Caco-2 (cell line): ENCODE measurements around the gene SCFD2. TPM values are rescaled to one million over a fixed set of nuclear protein-coding genes. Genes with fewer than 3 reads are reported as not detected.

Experiments used
- BruUV-seq: library from RNA; stranded (reverse); fragments of 400-500 nt; replicated peaks from 2 replicates; lab custom pipeline; 2021; lab: Mats Ljungman, UMichigan
- CTCF ChIA-PET: fragments of 300-600 bp; sonication (Branson Sonifier 250); formaldehyde crosslinking; loops from one replicate; lab custom pipeline; 2022; ENCODE audit warnings: antibody characterized with exemption; lab: Charles Lee
- POLR2A ChIA-PET: fragments of 300-600 bp; sonication (Branson Sonifier 250); formaldehyde crosslinking; loops from one replicate; lab custom pipeline; 2022; ENCODE audit warnings: antibody characterized with exemption; lab: Charles Lee
- DNase-seq, 2 experiments: peaks; one replicate each; pipeline versions ENCODE4 v3.0.0 to v3.0.0-alpha.2; 2020 to 2022
- H3K27me3 ChIP-seq: replicated peaks from 2 replicates; pipeline ENCODE4 v1.6.0; 2011; ENCODE audit warnings: low read length; ENCODE audit not compliant: control insufficient read depth, insufficient read depth
- H3K36me3 ChIP-seq: 2 replicates; pipeline ENCODE4 v1.5.1; 2011; ENCODE audit warnings: low read length; ENCODE audit not compliant: control insufficient read depth, insufficient read depth
- H3K4me1 ChIP-seq: fragments of 250-450 bp; sonication (Bioruptor Pico); 2 replicates; pipeline ENCODE4 v1.5.1; 2020; ENCODE audit warnings: mild to moderate bottlenecking
- H3K4me3 ChIP-seq: 2 replicates; pipeline ENCODE4 v1.5.1; 2011; ENCODE audit warnings: low read depth, mild to moderate bottlenecking, control low read depth, low read length
- H3K9me3 ChIP-seq: fragments of 250-450 bp; sonication (Bioruptor Pico); 2 replicates; pipeline ENCODE4 v1.5.1; 2020; ENCODE audit warnings: mild to moderate bottlenecking, moderate library complexity
- H3K27ac Mint-ChIP-seq: one replicate; pipeline ENCODE4 v1.8.0; 2022; ENCODE audit warnings: mixed read lengths; ENCODE audit not compliant: unreplicated experiment
- H3K27me3 Mint-ChIP-seq: one replicate; pipeline ENCODE4 v1.8.0; 2022; ENCODE audit warnings: mixed read lengths; ENCODE audit not compliant: insufficient read depth, unreplicated experiment
- H3K36me3 Mint-ChIP-seq: one replicate; pipeline ENCODE4 v1.8.0; 2022; ENCODE audit warnings: mild to moderate bottlenecking, mixed read lengths; ENCODE audit not compliant: insufficient read depth, unreplicated experiment
- H3K4me1 Mint-ChIP-seq: one replicate; pipeline ENCODE4 v1.8.0; 2022; ENCODE audit warnings: low read depth, mixed read lengths; ENCODE audit not compliant: unreplicated experiment
- H3K4me3 Mint-ChIP-seq: one replicate; pipeline ENCODE4 v1.8.0; 2022; ENCODE audit warnings: mild to moderate bottlenecking, moderate library complexity, mixed read lengths; ENCODE audit not compliant: unreplicated experiment
- H3K9me3 Mint-ChIP-seq: one replicate; pipeline ENCODE4 v1.8.0; 2022; ENCODE audit warnings: mixed read lengths; ENCODE audit not compliant: unreplicated experiment
- CTCF ChIP-seq, 2 experiments: fragments of 200-600 bp in 1 of 2; IDR thresholded peaks; 1 replicate in 1 of 2; 2 replicates in 1 of 2; pipeline versions ENCODE4 v1.5.1 to v1.8.0; 2011 to 2022; ENCODE audit warnings: antibody characterized with exemption in 1 of 2, control low read depth in 1 of 2, inconsistent platforms in 1 of 2, low read depth in 1 of 2, low read length in 1 of 2, mild to moderate bottlenecking in 1 of 2, moderate library complexity in 1 of 2; ENCODE audit not compliant: insufficient read depth in 1 of 2, severe bottlenecking in 1 of 2, unreplicated experiment in 1 of 2
- intact Hi-C: fragments of 100-400 bp; cut with micrococcal nuclease; formaldehyde crosslinking; loops from one replicate; pipeline ENCODE4 v1.10.0; 2022; ENCODE audit not compliant: unreplicated experiment
- total RNA-seq: library from RNA; stranded (reverse); gene quantifications from 2 replicates; pipeline ENCODE4 v1.2.3, GENCODE V29; 2022

The SCFD2 gene
- total RNA-seq, 1 experiment from 2014 or later = 12.2 TPM

- H3K27me3 Mint-ChIP-seq = no peaks in the 10 kb centered on the region
- DNase-seq = no peak
- H3K9me3 Mint-ChIP-seq = peaks cover 5% of the 10 kb centered on the region
- H3K4me1 ChIP-seq = peaks cover 41% of the 10 kb centered on the region
- no peaks in the 10 kb centered on the region for H3K36me3 ChIP-seq
- ChIA-PET CTCF (no interaction called here), POLR2A (interaction anchor here (0.8 kb wide), 1 partner anchor 10 kb away, joined by 3 read pairs; no protein-coding TSS in a partner anchor)
- H3K4me3 ChIP-seq = no peak overlapping the region
- H3K27me3 ChIP-seq = no peaks in the 10 kb centered on the region
- TF ChIP-seq CTCF (IDR thresholded peaks at IDR 0.05; ENCODE audit: insufficient read depth in 1 of 2, low read depth in 1 of 2, low read length in 1 of 2, severe bottlenecking in 1 of 2, unreplicated experiment in 1 of 2) = no peak
- no peak overlapping the region for H3K4me3 Mint-ChIP-seq
- BruUV-seq = no TSS peak
- H3K9me3 ChIP-seq = peaks cover 6% of the 10 kb centered on the region; the same call in 1 of the 2 replicates
- no peaks in the 10 kb centered on the region for H3K36me3 Mint-ChIP-seq
- intact Hi-C loops = no loop called here
- H3K4me1 Mint-ChIP-seq = peaks cover 25% of the 10 kb centered on the region
- H3K27ac Mint-ChIP-seq = no peak overlapping the region
These were observed 513.1 kb downstream of the SCFD2 start for GRCh38 chr4:52852711-52853110.

DNA sequence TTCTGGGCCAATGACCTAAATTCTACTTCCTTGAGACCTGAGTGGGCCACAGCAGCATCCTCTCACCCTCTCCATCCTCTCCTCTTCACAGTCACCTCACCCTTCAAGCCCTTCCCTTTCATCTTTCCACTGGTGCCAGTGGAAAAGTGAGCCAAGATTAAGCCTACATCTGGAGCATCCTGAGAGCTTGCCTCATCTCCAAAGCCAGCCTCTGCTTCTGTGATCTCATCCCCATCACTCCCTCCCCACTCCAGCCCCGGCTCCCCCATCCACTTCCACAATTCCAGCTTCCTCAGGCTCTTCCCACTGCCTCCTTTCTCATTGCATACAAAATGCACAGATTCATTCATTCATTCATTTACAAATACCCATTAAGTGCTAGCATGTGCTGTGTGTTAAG, 513.8 kb downstream of the SCFD2 start:
- no TSS peak for BruUV-seq
- Mint-ChIP-seq H3K4me1 (peaks cover 25% of the 10 kb centered on the region), H3K27me3 (no peaks in the 10 kb centered on the region), H3K9me3 (no peaks in the 10 kb centered on the region), H3K4me3 (no peak overlapping the region), H3K27ac (no peak overlapping the region), H3K36me3 (no peaks in the 10 kb centered on the region)
- Histone ChIP-seq H3K4me3 (no peak overlapping the region), H3K27me3 (no peaks in the 10 kb centered on the region), H3K36me3 (no peaks in the 10 kb centered on the region), H3K4me1 (peaks cover 42% of the 10 kb centered on the region), H3K9me3 (no peaks in the 10 kb centered on the region)
- TF ChIP-seq CTCF (IDR thresholded peaks at IDR 0.05; ENCODE audit: insufficient read depth in 1 of 2, low read depth in 1 of 2, low read length in 1 of 2, severe bottlenecking in 1 of 2, unreplicated experiment in 1 of 2) = no peak
- CTCF ChIA-PET = no interaction called here
- intact Hi-C loops = no loop called here
- no peak for DNase-seq
- POLR2A ChIA-PET = no interaction called here

DNA sequence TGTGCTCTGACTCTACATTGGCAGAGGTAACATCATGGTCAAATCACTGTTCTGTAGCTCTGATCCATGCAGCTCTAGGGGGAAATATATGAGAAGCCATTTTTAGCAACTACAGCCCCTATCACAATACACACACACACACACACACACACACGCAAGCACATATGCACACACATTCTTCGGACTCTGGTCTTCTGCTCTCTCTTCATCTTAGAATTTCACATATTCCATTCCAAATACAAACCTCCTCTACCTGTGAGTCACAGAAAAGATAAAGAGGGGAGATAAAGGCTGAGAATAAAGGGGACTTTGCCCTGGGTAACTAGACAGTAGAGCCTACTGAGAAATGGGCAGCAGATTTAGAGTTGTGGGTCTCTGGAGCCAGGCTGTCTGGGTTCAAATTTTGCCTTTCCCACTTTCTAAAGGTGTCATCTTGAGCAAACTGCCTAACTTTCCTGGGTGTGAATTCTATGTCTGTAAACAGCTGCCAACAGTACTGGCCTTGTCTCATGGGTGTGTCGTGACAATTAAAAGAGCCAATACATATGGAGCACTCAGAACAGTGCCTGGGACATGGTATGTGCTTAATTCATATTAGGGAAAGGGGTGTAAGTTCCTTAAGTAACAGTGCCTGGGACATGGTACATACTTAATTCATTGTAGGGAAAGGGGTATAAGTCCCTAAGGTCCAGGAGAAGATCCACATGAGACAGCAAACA, 515.3 kb downstream of the SCFD2 start:
- ChIA-PET CTCF (no interaction called here), POLR2A (no interaction called here)
- no peak for TF ChIP-seq CTCF (IDR thresholded peaks at IDR 0.05; ENCODE audit: insufficient read depth in 1 of 2, low read depth in 1 of 2, low read length in 1 of 2, severe bottlenecking in 1 of 2, unreplicated experiment in 1 of 2)
- Mint-ChIP-seq H3K27ac (peak overlapping the region; percentile 26), H3K4me1 (peaks cover 25% of the 10 kb centered on the region), H3K9me3 (no peaks in the 10 kb centered on the region), H3K36me3 (no peaks in the 10 kb centered on the region), H3K4me3 (no peak overlapping the region), H3K27me3 (no peaks in the 10 kb centered on the region)
- peak; percentile 53 to 74 for DNase-seq
- no TSS peak for BruUV-seq
- Histone ChIP-seq H3K9me3 (no peaks in the 10 kb centered on the region), H3K4me3 (no peak overlapping the region), H3K27me3 (no peaks in the 10 kb centered on the region), H3K36me3 (no peaks in the 10 kb centered on the region), H3K4me1 (peaks cover 42% of the 10 kb centered on the region)
- intact Hi-C loops = no loop called here
